ENCODE measurements around the gene TMEM91. TPM values are rescaled to one million over a fixed set of nuclear protein-coding genes. Genes with fewer than 3 reads are reported as not detected.

The TMEM91 gene
- total and polyA plus RNA-seq, 2 of the 8 experiments (the other 6 are each of a cell fraction or from before 2014, with no cell fraction given) = 5.3 to 7.4 TPM

DNA sequence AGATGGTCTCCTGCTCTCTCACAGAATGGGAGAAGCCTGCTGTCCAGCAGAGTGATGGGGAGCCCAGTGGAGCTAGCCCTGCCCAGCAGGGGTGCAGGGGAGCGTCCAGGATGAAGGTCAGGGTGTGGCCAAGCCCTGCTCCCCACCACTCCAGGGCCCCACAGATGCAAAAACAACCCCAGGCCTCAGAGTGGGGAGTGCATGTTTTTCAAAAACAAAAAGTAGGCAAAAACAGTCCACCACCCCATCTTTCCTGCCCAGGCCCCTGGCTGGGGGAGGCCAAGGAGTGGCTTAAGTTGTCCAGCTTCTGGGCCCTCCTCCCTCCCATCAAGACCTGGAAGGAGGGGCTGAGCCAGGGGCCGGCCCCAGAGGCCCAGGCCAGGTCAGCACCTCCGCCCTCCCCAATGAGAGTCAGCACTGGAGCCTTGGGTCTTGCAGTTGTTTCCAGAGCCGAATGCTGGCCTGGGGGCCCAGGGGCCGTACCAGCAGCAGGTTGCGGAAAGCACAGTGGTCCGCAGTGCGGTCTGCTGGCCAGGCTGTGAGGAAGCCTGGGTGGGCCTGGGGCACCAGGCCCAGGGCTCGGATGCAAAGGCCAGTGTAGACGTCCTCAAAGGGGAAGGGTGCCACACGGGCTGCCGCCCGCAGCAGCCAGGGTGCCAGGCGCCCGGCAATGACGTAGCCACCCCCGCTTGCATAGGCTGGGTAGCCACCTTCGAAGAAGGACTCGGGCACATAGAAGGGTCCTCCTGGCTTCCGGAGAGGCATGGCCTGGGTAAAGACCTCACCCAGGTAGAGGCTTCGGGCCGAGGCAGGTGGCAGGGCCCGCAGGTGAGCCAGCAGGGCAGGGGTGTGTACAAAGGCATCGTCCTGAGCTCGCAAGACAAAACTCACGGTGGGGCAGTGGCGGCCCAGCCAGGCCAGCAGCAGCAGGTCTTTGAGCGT, 49.1 kb downstream of the TMEM91 start:
- H4K20me1 ChIP-seq (replicated peaks in 1 of 2; ENCODE audit: control insufficient read depth in 1 of 2, insufficient read depth in 2 of 2, low read length in 2 of 2) = no peaks in the 10 kb centered on the region
- no peak overlapping the region for H4K5ac ChIP-seq (ENCODE audit: insufficient read length, low read depth, low read length)
- no peaks in the 10 kb centered on the region for H3K79me1 ChIP-seq (ENCODE audit: low read depth, low read length)
- no peak overlapping the region for H2BK5ac ChIP-seq (ENCODE audit: low read depth, low read length)
- H2BK12ac ChIP-seq (ENCODE audit: low read depth, low read length) = no peak overlapping the region
- H2BK120ac ChIP-seq (replicated peaks; ENCODE audit: low read depth, low read length) = no peak overlapping the region
- no peak for DNase-seq (ENCODE audit: low read depth in 1 of 2, low spot score in 2 of 2)
- H3K23me2 ChIP-seq (ENCODE audit: low read depth, low read length) = peaks cover 10% of the 10 kb centered on the region
- no peak overlapping the region for H3K23ac ChIP-seq (ENCODE audit: insufficient read length)
- H4K8ac ChIP-seq (ENCODE audit: extremely low read depth, insufficient read depth, low read length) = no peak overlapping the region; the same call in 1 of the 2 replicates
- WGBS, 2 experiments (ENCODE audit: extremely low coverage in 1 of 2, insufficient coverage in 1 of 2, insufficient read length in 1 of 2, insufficient replicate concordance in 2 of 2, low coverage in 1 of 2, low lambda C conversion rate in 2 of 2, missing lambda C conversion rate in 1 of 2) = 88% methylated on average over 22 of the region's 28 CpGs; no CpG with 5 or more reads in 1 of the 2 experiments
- H2AK5ac ChIP-seq (ENCODE audit: low read depth, low read length) = no peak overlapping the region
- no peaks in the 10 kb centered on the region for H3K79me2 ChIP-seq (ENCODE audit: control insufficient read depth in 1 of 2, insufficient read depth in 2 of 2, low read length in 2 of 2)
- peaks cover 0 to 3% (median 2%) of the 10 kb centered on the region in 4 experiments; a peak in 3 of 8 replicates for H3K36me3 ChIP-seq (ENCODE audit: control insufficient read depth in 2 of 4, insufficient read depth in 4 of 4, low read length in 3 of 4)
- ChIA-PET CTCF (ENCODE audit: partially characterized antibody) (interaction anchor here (1.4 to 3.8 kb wide), 4 partner anchors 10 to 145 kb away, joined by 3 to 34 read pairs (median 4); partner anchors contain the start of gene DMAC2), POLR2A (ENCODE audit: partially characterized antibody) (interaction anchor here (1.0 to 5.1 kb wide), 3 partner anchors 12 to 33 kb away, joined by 4 to 87 read pairs (median 5); partner anchors contain the start of gene DMAC2)
- no peak overlapping the region for H3K9ac ChIP-seq (replicated peaks in 1 of 4; ENCODE audit: extremely low read depth in 1 of 4, low read depth in 3 of 4, low read length in 3 of 4)
- no peak overlapping the region for H3K14ac ChIP-seq (ENCODE audit: insufficient read length)
- no peak for FAIRE-seq
- H3K27me3 ChIP-seq (replicated peaks in 1 of 4; ENCODE audit: control insufficient read depth in 3 of 4, extremely low read depth in 1 of 4, insufficient read depth in 3 of 4, low read length in 3 of 4) = no peaks in the 10 kb centered on the region
- no peak overlapping the region for H2BK15ac ChIP-seq (ENCODE audit: low read length)
- no peak overlapping the region for H2BK20ac ChIP-seq (ENCODE audit: low read length)
- H2AFZ ChIP-seq (ENCODE audit: low read length) = no peak overlapping the region
- H3K18ac ChIP-seq (ENCODE audit: extremely low read depth, low read length) = no peak overlapping the region
- H3K4ac ChIP-seq (replicated peaks; ENCODE audit: insufficient read length, low read depth, low read length) = no peak overlapping the region
- H4K91ac ChIP-seq (replicated peaks; ENCODE audit: insufficient read length, low read length) = no peak overlapping the region
- H3K4me2 ChIP-seq (ENCODE audit: insufficient read depth in 1 of 2, low read depth in 2 of 2, low read length in 2 of 2) = no peak overlapping the region
- no peak overlapping the region for H3K56ac ChIP-seq (replicated peaks; ENCODE audit: insufficient read length, low read depth, low read length)
- no peak overlapping the region for H3K4me3 ChIP-seq (ENCODE audit: extremely low read depth in 1 of 4, insufficient read depth in 2 of 4, low read depth in 3 of 4, low read length in 4 of 4)
- H3K9me3 ChIP-seq (ENCODE audit: insufficient read depth in 2 of 2, low read depth in 1 of 2, low read length in 1 of 2) = no peaks in the 10 kb centered on the region
- H3K27ac ChIP-seq (ENCODE audit: low read depth, low read length) = no peak overlapping the region
- H3K4me1 ChIP-seq (replicated peaks in 1 of 4; ENCODE audit: control insufficient read depth in 3 of 4, insufficient read depth in 4 of 4, low read length in 3 of 4) = peaks cover 0 to 18% (median 4%) of the 10 kb centered on the region in 4 experiments; a peak in 5 of 7 replicates
- no peak for TF ChIP-seq SIRT6 (IDR thresholded peaks at IDR 0.05; ENCODE audit: low read length)
- TF ChIP-seq RFX5 (IDR thresholded peaks at IDR 0.05; ENCODE audit: borderline replicate concordance, low read depth, low read length) = no peak
- no peak for TF ChIP-seq CHD2 (IDR thresholded peaks at IDR 0.05; ENCODE audit: low read length)
- TF ChIP-seq, protein P1, sequence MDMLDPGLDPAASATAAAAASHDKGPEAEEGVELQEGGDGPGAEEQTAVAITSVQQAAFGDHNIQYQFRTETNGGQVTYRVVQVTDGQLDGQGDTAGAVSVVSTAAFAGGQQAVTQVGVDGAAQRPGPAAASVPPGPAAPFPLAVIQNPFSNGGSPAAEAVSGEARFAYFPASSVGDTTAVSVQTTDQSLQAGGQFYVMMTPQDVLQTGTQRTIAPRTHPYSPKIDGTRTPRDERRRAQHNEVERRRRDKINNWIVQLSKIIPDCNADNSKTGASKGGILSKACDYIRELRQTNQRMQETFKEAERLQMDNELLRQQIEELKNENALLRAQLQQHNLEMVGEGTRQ (IDR thresholded peaks at IDR 0.05; ENCODE audit: low read length) = no peak
- TF ChIP-seq CBX8 (IDR thresholded peaks at IDR 0.05; ENCODE audit: borderline replicate concordance, low read depth, low read length) = no peak
- no peak for TF ChIP-seq CREB1 (IDR thresholded peaks at IDR 0.05)
- TF ChIP-seq RBBP5 (IDR thresholded peaks at IDR 0.05; ENCODE audit: borderline replicate concordance, low read depth, low read length) = no peak
- TF ChIP-seq TBP (IDR thresholded peaks at IDR 0.05; ENCODE audit: low read depth, low read length) = no peak
- TF ChIP-seq TCF12 (IDR thresholded peaks at IDR 0.05; ENCODE audit: low read depth, low read length) = no peak

Data from H1 (cell line).